HG02852 (cell line): ENCODE data around the gene NECTIN3.
A peak's percentile ranks its signal among the peaks of the same experiment; 100 is the strongest.

Experiments used
- ATAC-seq: cut with Tn5 transposase; IDR thresholded peaks from one replicate; pipeline ENCODE4 v1.9.1; 2021; ENCODE audit warnings: mild to moderate bottlenecking, moderate library complexity; ENCODE audit not compliant: unreplicated experiment

NECTIN3 gene, protein sequence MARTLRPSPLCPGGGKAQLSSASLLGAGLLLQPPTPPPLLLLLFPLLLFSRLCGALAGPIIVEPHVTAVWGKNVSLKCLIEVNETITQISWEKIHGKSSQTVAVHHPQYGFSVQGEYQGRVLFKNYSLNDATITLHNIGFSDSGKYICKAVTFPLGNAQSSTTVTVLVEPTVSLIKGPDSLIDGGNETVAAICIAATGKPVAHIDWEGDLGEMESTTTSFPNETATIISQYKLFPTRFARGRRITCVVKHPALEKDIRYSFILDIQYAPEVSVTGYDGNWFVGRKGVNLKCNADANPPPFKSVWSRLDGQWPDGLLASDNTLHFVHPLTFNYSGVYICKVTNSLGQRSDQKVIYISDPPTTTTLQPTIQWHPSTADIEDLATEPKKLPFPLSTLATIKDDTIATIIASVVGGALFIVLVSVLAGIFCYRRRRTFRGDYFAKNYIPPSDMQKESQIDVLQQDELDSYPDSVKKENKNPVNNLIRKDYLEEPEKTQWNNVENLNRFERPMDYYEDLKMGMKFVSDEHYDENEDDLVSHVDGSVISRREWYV

DNA sequence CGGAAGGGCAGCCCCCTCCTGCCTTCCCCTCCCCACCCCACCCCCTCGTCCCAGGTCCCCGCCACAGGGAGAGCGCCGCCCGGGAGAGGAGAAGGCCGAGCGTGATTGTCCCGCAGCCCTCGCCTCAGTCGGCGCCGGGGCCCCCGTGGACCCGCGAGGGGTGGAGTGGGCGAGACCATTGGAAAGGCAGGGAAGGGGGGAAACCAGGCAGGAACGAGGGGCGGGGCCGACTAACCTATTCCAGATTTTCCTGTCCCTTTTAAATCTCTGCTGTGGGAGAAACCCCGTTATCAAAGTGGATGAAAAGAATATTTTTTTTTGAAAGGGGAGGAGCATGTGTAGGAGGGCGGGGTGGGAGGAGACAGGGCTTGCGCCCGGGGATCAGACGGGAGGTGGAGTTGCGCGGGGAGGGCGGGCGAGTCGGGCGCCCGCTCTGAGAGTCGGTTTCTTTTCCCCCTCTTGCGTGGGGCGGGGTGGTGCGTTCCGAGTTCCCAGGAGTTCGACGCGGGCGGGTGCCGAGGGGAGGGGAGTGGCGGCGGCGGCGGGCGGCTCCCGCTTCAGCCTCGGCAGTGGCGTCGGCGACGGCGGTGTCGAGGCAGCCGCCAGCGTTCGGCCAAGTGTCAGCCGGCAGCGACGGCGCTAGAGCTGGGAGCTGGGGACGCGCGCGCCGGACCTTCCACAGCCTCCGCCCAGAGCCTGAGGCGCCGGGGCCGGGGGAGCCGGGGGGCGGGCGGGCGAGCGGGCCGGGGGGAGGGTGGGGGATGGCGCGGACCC is at the start of gene NECTIN3:
Gene NECTIN3 (plus strand): TSS at position 560 of the 774 bp plus-strand sequence. CDS start 202 bp downstream, at position 762.
- ATAC-seq: peak; percentile 82

DNA sequence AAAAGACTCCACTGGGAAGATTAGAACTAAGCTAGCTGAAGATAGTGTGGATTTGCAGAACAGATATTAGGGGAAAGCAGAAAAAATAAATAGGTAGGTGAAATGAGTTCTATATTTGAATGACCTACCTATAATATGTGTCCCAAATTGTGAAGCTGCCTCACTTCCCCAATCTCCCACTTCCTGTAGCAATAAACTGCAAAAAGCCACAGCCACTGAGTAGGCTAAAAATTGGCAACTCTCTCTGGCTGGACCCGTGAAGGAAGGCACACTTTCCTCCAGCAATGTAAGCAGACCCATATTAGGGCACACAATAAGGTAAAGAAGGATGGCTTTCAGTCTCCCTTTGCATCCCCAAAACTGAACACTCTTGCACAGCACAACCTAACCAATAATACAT is 43.7 kb upstream of the NECTIN3 start:
- ATAC-seq: no peak

DNA sequence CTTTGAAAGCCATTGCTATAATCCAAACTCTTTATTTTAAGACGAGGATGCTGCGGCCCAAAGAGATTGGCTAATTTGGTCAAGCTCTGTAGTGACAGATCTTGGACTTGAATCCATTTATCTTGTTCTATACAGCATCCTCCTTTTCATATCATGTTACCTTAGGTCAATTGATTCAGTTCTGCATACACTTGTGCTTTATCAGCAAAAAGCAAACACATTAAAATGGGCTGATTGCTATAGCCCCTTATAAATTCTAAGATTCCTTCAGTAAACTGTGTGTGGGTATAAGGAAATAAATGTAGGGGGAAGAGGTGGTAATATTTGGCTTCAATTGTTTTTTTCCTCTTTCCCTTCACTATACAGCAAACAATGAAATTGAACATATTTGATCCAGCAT is 40.1 kb upstream of the NECTIN3 start:
- no peak for ATAC-seq

DNA sequence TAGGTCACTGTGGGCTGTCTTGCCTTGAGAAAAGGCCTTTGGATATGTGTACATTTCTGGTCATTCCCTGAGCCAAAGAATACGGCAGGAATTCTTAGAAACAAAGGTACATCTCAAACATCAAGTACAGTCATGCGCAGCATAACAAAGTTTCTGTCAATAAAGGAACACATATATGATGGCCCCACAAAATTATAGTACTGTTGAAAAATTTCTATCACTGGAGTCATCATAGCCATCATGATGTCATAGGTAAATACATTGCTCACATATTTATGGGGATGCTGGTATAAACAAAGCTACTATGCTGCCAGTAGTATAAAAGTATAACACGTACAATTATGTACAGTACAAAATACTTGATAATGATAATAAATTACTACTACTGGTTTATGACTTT is 38.9 kb upstream of the NECTIN3 start:
- ATAC-seq: no peak

DNA sequence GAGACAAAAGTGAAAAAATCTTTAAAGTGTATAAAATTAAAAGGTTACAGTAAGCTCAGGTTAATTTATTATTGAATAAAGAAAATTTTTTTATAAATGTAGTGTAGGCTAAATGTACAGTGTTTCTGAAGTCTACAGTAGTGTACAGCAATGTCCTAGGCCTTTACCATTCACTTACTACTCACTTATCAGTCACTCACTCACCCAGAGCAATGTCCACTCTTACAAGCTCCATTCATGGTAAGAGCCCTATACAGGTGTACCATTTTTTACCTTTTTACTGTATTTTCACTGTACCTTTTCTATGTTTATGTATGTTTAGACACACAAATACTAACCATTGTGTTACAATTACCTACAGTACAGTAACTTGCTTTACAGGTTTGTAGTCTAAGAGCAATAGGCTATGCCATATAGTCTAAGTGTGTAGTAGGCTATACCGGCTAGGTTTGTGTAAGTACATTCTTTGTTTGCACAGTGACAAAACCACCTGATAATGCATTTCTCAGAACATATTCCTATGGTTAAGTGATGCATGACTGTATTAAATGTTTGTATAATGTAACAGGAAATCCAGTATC is 38.1 kb upstream of the NECTIN3 start:
- no peak for ATAC-seq

DNA sequence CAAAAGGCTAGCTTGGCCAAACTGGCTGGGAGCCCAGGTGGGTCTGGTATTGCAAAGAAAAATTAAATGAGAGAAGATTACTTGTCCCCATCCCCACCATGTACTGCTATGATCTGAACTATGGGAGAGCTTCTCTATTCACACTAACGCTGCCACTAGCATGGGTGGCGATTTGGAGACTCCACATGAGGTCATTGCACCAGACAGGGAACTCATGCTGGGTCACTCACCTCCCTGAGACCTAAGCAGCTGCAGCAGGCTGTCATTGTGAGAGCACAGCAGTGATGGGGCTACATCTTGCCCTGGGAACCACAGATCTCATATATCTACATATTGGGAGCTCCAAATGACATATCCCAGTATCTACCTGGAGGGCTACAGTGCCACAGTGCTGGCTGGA is 36.3 kb upstream of the NECTIN3 start:
- no peak for ATAC-seq

DNA sequence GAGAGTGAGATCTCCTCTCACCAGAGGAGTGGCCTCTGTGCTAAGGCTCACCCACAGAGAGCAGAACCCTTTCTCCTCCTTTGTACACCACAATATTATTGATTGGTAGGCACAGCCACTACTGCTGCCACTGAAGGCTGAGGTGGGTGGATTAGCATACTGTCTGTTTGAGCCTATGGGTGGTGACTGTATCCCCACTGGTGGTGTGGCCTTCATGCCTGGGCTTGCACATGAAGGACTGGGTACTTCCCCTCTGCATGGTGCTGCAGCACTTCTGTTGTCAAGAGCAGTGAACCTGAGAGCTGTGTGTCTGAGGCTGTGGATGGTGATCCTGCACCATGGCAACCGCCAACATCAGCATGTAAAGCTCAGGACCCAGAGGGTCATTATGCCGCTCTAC is 35.7 kb upstream of the NECTIN3 start:
- no peak for ATAC-seq

DNA sequence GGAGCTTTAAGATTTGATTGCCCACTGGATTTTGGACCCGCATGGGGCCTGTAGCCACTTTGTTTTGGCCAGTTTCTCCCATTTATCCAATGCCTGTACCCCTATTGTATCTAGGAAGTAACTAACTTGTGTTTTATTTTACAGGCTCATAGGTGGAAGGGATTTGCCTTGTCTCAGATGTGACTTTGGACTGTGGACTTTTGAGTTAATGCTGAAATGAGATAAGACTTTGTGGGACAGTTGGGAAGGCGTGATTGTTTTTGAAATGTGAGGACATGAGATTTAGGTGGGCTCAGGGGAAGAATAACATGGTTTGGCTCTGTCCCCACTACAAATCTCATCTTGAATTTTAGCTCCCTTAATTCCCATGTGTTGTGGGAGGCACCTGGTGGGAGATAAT is 30.7 kb upstream of the NECTIN3 start:
- ATAC-seq: no peak

DNA sequence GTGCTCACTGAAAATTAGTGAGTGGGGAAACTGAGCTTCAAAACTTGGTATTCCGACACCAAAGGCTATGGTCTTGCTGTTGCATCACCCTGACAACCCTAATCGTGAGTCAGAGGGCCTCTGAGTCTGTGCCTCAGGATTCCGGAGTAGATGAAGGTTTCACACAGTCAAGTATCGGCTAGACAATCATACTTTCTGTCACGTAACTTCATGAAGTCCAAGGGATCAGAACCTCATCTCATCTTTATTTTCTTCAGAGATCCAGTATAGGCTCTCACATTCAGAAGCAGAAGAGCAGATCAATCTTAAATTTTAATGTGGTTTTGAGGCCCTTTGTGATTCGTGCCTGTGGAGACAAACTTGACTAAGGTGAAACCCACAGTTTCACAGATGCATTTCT is 26.1 kb upstream of the NECTIN3 start:
- no peak for ATAC-seq

DNA sequence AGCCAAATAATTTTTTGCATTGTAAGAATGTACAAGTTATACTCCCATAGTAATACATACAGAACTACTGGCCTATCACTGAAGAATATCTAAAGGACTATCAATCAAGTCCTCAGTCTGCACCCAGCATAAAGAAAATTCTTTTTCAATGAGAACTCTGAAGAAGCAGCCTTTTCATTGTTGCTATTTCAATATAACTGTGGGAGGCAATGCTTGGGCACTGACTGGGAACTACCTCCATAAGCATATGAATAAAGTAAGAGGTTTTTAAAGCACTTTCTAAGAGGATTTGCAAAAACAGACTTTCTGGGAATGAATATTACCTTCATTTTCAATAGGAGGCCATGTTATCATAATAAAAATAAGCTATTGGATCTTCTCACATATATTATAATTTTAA is 24.6 kb upstream of the NECTIN3 start:
- no peak for ATAC-seq

DNA sequence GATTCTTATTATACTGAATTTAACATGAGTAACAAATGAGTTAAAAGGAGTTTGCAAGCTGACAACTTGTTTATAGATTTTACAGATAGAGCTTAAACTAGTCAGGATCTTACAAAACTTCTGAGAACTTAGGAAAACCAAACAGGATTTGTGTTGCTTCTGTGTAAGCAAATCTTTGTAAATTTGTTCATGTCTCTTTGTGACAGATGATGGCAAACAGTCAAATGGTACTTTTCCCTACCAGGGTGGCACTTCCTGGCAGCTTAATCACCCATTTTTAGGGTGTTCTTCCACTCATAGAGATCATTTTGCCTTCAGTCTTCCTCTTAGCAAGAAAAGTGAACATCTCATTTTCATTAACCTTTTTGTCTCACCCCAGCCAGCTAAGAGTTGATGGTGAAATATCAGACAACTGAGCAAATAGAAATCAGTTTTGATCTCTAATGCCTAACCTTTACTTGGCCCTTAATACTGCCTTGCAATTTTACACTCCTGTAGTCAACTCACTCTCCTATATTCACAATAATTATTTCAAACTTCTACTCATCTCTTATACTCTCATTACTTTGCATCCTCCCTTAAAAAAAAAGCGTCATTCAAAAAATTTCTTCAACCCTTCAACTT is 23.7 kb upstream of the NECTIN3 start:
- ATAC-seq: no peak

DNA sequence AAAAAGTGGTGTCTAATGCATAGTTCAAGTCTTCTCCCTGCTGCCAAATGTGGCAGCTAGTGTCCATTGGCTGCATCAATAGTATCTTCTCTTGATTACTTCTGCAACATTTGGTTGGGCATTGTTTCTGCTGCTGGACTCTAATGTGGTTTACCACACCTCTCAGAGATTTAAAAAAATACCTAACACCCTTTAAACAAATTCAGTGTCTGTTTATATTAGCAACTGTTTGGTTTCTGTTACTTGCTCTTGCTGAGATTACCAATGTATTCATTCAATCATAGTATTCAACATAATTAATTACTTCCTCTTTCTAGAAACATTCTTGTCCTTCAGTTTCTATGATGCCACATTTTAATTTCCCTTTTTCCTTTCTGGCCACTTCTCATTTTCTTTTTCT is 20.3 kb upstream of the NECTIN3 start:
- no peak for ATAC-seq

DNA sequence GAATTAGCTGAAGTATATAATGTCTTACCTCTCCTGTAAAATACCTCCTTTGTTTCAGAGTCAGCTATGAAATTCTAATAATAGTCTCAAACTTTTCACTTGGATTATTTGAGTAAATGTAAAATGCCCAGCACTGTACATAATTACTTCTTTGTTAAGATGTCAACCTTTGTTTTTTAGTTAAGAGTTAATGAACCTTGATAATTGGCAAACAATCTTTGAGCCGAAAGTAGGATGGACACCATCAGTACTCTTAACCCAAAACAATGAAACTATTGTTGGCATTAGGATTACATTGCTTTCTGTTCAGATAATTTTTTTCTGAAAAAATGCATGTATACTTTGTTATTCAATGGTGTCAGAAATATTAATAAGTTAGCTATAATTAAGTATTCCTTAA is 3.0 kb upstream of the NECTIN3 start:
- no peak for ATAC-seq

DNA sequence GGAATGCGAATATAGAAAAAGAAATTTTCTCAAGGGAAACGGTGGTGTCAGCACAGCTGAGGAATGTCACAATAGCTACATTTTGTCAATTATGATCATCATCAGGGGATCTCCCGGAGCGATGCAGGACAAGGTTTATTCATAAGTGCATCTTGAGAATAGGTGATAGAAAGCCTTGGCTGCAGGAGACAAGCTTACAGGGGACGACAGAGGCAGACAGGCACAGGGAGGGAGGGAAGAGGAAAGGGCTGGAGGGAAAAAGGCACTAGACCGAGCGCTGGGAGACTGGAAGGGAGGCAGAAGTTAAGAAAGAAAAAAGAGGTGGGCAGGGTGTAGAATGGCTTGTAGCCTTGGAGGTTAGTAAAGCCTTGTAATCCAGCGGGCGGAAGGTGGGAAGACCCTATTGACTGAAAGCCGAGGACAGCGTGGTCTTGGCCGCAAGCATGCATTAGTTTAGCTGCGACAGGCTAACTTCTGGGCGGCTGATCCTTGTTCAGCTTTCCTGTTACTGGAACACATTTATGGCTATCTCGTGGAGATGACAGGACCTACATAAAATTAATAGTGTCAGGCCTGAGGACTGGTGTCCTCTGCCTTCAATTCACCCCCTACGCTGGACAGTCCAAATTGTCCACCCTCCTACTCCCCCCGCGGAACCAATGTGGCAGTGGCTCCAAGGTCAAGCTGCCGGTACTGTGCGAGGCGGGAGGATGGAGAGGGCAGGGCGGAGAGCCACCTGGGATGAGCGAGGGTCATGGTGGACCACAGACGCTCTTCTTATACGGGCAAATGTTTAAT is 1.4 kb upstream of the NECTIN3 start:
- ATAC-seq: no peak

DNA sequence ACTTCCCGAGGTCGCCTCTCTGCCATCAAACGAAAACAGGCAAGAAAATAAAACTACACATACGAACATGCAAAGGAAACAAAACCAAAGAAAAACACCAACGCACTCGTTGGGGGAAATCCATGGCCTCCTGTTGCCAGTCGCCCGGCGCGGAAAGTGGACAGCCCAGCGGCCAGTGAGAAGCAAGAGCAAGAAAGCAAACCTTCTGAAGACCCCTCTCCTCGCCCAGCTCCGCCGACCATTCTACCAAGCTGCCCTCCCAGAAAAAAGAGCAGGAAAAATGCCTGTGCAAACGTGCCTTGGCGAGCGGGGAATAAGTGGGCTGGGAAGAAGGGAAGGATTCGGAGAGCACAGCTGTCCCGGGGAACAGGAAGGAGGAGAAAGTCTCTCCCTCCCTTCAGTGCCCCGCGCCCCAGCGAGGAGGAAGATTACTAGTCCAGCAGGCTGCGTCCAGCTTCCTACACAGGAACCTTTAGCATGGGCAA is 802 bp upstream of the NECTIN3 start:
- ATAC-seq: no peak

DNA sequence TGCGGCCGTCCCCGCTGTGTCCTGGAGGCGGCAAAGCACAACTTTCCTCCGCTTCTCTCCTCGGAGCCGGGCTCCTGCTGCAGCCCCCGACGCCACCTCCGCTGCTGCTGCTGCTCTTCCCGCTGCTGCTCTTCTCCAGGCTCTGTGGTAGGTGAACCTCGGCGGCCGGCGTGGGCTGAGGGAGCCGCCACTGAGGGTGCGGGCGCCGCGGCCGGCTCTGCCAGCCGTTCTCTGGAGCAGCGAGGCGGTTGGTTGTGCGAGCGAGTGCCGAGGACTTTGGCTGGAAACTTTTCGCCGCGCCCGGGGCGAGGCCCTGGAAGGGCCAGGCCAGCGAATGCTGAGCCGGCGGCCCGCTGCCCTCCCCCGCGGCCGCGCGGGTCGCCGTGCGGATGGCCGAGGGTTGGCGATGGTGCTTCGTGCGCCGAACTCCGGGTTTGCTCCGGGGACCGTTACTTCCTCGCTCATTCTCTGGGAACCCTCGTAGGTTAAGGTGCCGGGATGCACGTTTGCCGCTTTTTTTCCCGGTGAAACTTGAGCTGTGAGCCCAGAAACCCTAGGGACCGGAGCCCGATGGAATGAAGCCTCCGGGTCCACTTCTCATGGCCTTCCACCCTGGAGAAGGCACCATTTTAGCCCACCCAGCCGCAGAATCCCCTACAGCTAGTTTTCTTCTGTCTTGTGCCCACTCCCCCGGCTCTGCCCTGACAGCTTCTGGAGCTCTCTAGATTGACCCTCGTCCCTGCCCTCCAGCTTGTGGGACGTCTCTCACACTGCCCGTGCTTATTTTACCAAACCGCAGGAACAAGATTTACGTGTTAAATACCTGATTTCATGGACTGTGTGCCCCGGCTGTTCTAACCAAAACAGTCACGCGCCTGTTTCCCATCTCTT is 660 bp downstream of the NECTIN3 start:
- peak; percentile 26 for ATAC-seq

DNA sequence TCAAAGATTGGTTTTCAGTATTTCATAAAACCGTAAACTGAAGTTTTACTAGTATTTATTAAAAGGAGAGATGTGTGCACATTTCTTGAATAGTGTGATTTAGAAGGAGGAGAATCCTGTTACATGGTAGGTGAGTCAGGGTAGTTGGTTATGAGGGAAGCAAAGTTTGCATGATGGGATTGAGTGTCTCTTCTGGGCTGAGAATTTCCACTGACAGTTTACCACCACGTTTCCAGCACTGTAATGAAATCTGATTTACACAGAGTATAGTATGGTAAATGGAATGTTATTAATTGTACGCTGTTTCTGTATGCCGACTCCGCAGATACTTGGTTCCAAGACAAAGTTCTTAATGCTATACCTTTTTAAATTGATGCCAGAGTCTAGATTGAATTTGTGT is 1.6 kb downstream of the NECTIN3 start:
- no peak for ATAC-seq

DNA sequence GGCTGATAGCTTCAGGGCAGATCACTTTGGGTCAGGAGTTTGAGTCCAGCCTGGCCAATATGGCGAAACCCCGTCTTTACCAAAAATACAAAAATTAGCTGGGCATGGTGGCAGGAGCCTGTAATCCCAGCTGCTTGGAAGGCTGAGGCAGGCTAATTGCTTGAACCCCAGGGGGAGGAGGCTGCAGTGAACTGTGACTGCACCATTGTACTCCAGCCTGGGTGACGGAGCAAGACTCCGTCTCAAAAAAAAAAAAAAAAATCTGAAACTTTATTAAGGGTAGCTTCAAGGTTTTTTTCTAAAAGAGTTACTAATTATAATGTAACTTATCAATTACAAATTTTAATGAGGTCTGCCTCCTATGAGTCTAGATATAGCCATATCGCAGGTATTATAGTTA is 5.1 kb downstream of the NECTIN3 start:
- no peak for ATAC-seq

DNA sequence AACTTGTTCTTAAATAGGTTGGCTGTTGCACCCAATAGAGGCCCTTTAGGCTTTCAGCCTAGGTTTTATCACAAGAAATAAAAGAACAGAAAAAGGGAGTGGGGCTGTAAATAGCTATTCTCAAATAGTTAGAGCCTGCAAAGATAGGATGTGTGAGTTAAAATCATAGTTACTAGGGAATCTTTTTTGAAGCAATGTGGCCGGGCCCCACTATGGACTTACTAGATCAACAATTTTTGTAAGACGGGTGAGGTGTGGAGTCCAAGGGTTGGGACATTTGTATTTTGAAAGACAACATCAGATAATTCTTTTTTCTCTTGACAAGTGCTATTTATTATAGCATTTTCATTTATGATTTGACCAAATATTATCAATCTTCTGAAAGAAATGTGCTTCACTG is 5.8 kb downstream of the NECTIN3 start:
- ATAC-seq: no peak
